Measurements from ENCODE around the gene KCNT2.

Gene KCNT2

GRCh38 chr1:196442366-196442765 is 165.9 kb downstream of the KCNT2 start:
- DNase-seq: no peak

- no peak for DNase-seq
Measured at GRCh38 chr1:196440711-196441110, 167.5 kb downstream of the KCNT2 start.

- no peak for DNase-seq
Measured at GRCh38 chr1:196438329-196438728, 169.9 kb downstream of the KCNT2 start.

GRCh38 chr1:196437671-196438070 is 170.6 kb downstream of the KCNT2 start:
- DNase-seq: no peak

- no peak for DNase-seq
Measured at GRCh38 chr1:196433000-196433399, 175.2 kb downstream of the KCNT2 start.

GRCh38 chr1:196427976-196428734 is 180.1 kb downstream of the KCNT2 start:
- no peak for DNase-seq

GRCh38 chr1:196425513-196425912 is 182.7 kb downstream of the KCNT2 start:
- no peak for DNase-seq

- no peak for DNase-seq
Measured at GRCh38 chr1:196423612-196424011, 184.6 kb downstream of the KCNT2 start.

GRCh38 chr1:196418772-196419171 is 189.5 kb downstream of the KCNT2 start:
- no peak for DNase-seq

GRCh38 chr1:196415978-196416377 is 192.3 kb downstream of the KCNT2 start:
- DNase-seq: no peak

- no peak for DNase-seq
Measured at GRCh38 chr1:196412326-196412725, 195.9 kb downstream of the KCNT2 start.

- DNase-seq: no peak
Measured at GRCh38 chr1:196410768-196411167, 197.5 kb downstream of the KCNT2 start.

- no peak for DNase-seq
Measured at GRCh38 chr1:196409586-196409985, 198.7 kb downstream of the KCNT2 start.

- no peak for DNase-seq
Measured at GRCh38 chr1:196407358-196408051, 200.7 kb downstream of the KCNT2 start.

GRCh38 chr1:196405839-196406238 is 202.4 kb downstream of the KCNT2 start:
- no peak for DNase-seq

- no peak for DNase-seq
Measured at GRCh38 chr1:196403803-196404690, 204.2 kb downstream of the KCNT2 start.

GRCh38 chr1:196401891-196402290 is 206.3 kb downstream of the KCNT2 start:
- DNase-seq: no peak

GRCh38 chr1:196401452-196401833 is 206.8 kb downstream of the KCNT2 start:
- DNase-seq: no peak

- no peak for DNase-seq
Measured at GRCh38 chr1:196400478-196401451, 207.5 kb downstream of the KCNT2 start.

GRCh38 chr1:196399713-196400112 is 208.5 kb downstream of the KCNT2 start:
- no peak for DNase-seq

GRCh38 chr1:196393742-196394141 is 214.5 kb downstream of the KCNT2 start:
- DNase-seq: no peak

GRCh38 chr1:196393282-196393681 is 215.0 kb downstream of the KCNT2 start:
- DNase-seq: no peak
